MCF 10A (cell line): ENCODE measurements around the gene CPEB2. TPM values are rescaled to one million over a fixed set of nuclear protein-coding genes. Genes with fewer than 3 reads are reported as not detected.

Experiments used
- BruUV-seq: library from RNA; stranded (reverse); fragments of 400-500 nt; replicated peaks from 2 replicates; lab custom pipeline; 2021; lab: Mats Ljungman, UMichigan
- CTCF ChIA-PET: fragments of 300-600 bp; sonication (Branson Sonifier 250); formaldehyde crosslinking; extraction: SDS; loops from one replicate; lab custom pipeline; 2021; ENCODE audit warnings: antibody characterized with exemption, inconsistent platforms; lab: Yijun Ruan, JAX
- POLR2A ChIA-PET: fragments of 300-600, 350-650 bp; sonication (Branson Sonifier 250); formaldehyde crosslinking; extraction: SDS; loops from one replicate; lab custom pipeline; 2020; ENCODE audit warnings: antibody characterized with exemption, inconsistent platforms; lab: Yijun Ruan, JAX
- DNase-seq: peaks from one replicate; pipeline ENCODE4 v3.0.0-alpha.2; 2018; ENCODE audit not compliant: unreplicated experiment
- H3K27ac Mint-ChIP-seq: one replicate; pipeline ENCODE4 v1.8.0; 2022; ENCODE audit warnings: mild to moderate bottlenecking, low read depth, mixed read lengths; ENCODE audit not compliant: unreplicated experiment
- H3K27me3 Mint-ChIP-seq: one replicate; pipeline ENCODE4 v1.8.0; 2022; ENCODE audit warnings: mixed read lengths; ENCODE audit not compliant: insufficient read depth, unreplicated experiment
- H3K36me3 Mint-ChIP-seq: one replicate; pipeline ENCODE4 v1.8.0; 2022; ENCODE audit warnings: mild to moderate bottlenecking, moderate library complexity, mixed read lengths; ENCODE audit not compliant: insufficient read depth, unreplicated experiment
- H3K4me1 Mint-ChIP-seq: one replicate; pipeline ENCODE4 v1.8.0; 2022; ENCODE audit warnings: mixed read lengths; ENCODE audit not compliant: insufficient read depth, unreplicated experiment
- H3K4me3 Mint-ChIP-seq: one replicate; pipeline ENCODE4 v1.8.0; 2022; ENCODE audit warnings: mild to moderate bottlenecking, moderate library complexity, mixed read lengths; ENCODE audit not compliant: unreplicated experiment
- H3K9me3 Mint-ChIP-seq: one replicate; pipeline ENCODE4 v1.8.0; 2022; ENCODE audit warnings: mixed read lengths; ENCODE audit not compliant: unreplicated experiment
- CTCF ChIP-seq: fragments of 200-600 bp; IDR thresholded peaks from one replicate; pipeline ENCODE4 v1.8.0; 2022; ENCODE audit warnings: antibody characterized with exemption, mild to moderate bottlenecking; ENCODE audit not compliant: unreplicated experiment
- intact Hi-C: fragments of 100-400 bp; cut with micrococcal nuclease; formaldehyde crosslinking; loops from 2 replicates; pipeline ENCODE4 v1.14.1; 2022
- total RNA-seq: library from RNA; stranded (reverse); gene quantifications from 2 replicates; pipeline ENCODE4 v1.2.3, GENCODE V29; 2022

The CPEB2 gene
- total RNA-seq, 1 experiment from 2014 or later: 13.8 TPM

GRCh38 chr4:15021311-15021710, 19.0 kb downstream of the CPEB2 start:
- Mint-ChIP-seq H3K36me3 (peaks cover 52% of the 10 kb centered on the region), H3K27ac (no peak overlapping the region), H3K4me3 (no peak overlapping the region), H3K9me3 (no peaks in the 10 kb centered on the region), H3K4me1 (no peaks in the 10 kb centered on the region), H3K27me3 (no peaks in the 10 kb centered on the region)
- TF ChIP-seq CTCF: no peak
- ChIA-PET POLR2A (interaction anchor here (1.2 to 1.3 kb wide), 3 partner anchors 10 to 32 kb away, joined by 3 to 6 read pairs (median 3); no protein-coding TSS in a partner anchor), CTCF (interaction anchor here (0.5 kb wide), 1 partner anchor 1344 kb away, joined by 3 read pairs; no protein-coding TSS in a partner anchor)
- no TSS peak for BruUV-seq
- intact Hi-C loops: no loop called here
- DNase-seq: no peak

- POLR2A ChIA-PET: interaction anchor here (0.7 to 1.3 kb wide), 4 partner anchors 11 to 475 kb away, joined by 3 to 6 read pairs (median 4); no protein-coding TSS in a partner anchor
- intact Hi-C loops: no loop called here
- no peak overlapping the region for H3K27ac Mint-ChIP-seq
- H3K36me3 Mint-ChIP-seq: peaks cover 47% of the 10 kb centered on the region
- no peaks in the 10 kb centered on the region for H3K9me3 Mint-ChIP-seq
- no peaks in the 10 kb centered on the region for H3K4me1 Mint-ChIP-seq
- CTCF ChIA-PET: no interaction called here
- no TSS peak for BruUV-seq
- DNase-seq: no peak
- no peak overlapping the region for H3K4me3 Mint-ChIP-seq
- no peak for TF ChIP-seq CTCF
- no peaks in the 10 kb centered on the region for H3K27me3 Mint-ChIP-seq
Observed at GRCh38 chr4:15021946-15022345, 19.7 kb downstream of the CPEB2 start.

- intact Hi-C loops: no loop called here
- TF ChIP-seq CTCF: no peak
- peaks cover 6% of the 10 kb centered on the region for H3K4me1 Mint-ChIP-seq
- POLR2A ChIA-PET: no interaction called here
- DNase-seq: no peak
- H3K4me3 Mint-ChIP-seq: no peak overlapping the region
- peak overlapping the region; percentile 46 for H3K27ac Mint-ChIP-seq
- H3K27me3 Mint-ChIP-seq: no peaks in the 10 kb centered on the region
- H3K36me3 Mint-ChIP-seq: peaks cover 40% of the 10 kb centered on the region
- no peaks in the 10 kb centered on the region for H3K9me3 Mint-ChIP-seq
- CTCF ChIA-PET: interaction anchor here (0.6 to 0.7 kb wide), 2 partner anchors 101 to 120 kb away, joined by 3 to 4 read pairs; no protein-coding TSS in a partner anchor
- no TSS peak for BruUV-seq
Observed at GRCh38 chr4:15024386-15024785, 22.1 kb downstream of the CPEB2 start.

- Mint-ChIP-seq H3K36me3 (peaks cover 32% of the 10 kb centered on the region), H3K27me3 (no peaks in the 10 kb centered on the region), H3K4me1 (peaks cover 6% of the 10 kb centered on the region), H3K4me3 (no peak overlapping the region), H3K9me3 (no peaks in the 10 kb centered on the region), H3K27ac (no peak overlapping the region)
- POLR2A ChIA-PET: interaction anchor here (1.1 kb wide), 1 partner anchor 21 kb away, joined by 3 read pairs; no protein-coding TSS in a partner anchor
- intact Hi-C loops: no loop called here
- CTCF ChIA-PET: no interaction called here
- no peak for DNase-seq
- no TSS peak for BruUV-seq
- TF ChIP-seq CTCF: no peak
Observed at GRCh38 chr4:15025693-15026092, 23.4 kb downstream of the CPEB2 start.
